HG03175 (cell line): ENCODE results near the gene SDR39U1.

Source experiments
- ATAC-seq: cut with Tn5 transposase; IDR thresholded peaks from one replicate; pipeline ENCODE4 v1.9.1; 2021; ENCODE audit warnings: mild to moderate bottlenecking, moderate library complexity; ENCODE audit not compliant: unreplicated experiment

Gene SDR39U1

DNA sequence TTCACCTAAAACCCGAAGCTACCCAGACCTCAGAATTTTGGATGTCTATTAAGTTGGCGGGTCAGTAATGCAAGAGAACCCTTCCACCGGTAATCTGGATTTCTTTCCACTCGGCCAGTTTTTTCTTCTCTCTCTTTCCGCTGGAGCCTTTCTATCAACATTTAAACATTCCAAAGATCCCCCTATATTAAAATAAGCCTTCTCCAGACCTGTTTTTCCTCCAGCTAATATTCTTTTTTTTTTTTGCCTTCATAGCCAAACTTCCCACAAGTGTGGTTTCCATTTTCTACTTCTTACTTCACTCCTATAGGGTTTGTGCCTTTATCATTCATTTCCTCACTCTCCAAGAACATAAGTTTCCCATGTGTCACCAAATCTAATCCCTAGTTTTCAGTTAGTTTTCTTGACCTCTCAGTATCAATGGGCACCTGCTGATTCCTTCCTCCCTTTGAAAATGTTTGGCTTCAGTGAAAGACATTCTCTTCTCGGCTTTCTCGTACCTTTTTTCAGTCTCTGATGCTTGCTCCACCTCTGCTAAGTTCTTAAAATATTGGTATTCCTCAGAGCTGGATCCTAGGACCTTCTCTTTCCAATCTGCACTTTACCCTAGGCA lies 583 bp upstream of the SDR39U1 start:
- no peak for ATAC-seq

DNA sequence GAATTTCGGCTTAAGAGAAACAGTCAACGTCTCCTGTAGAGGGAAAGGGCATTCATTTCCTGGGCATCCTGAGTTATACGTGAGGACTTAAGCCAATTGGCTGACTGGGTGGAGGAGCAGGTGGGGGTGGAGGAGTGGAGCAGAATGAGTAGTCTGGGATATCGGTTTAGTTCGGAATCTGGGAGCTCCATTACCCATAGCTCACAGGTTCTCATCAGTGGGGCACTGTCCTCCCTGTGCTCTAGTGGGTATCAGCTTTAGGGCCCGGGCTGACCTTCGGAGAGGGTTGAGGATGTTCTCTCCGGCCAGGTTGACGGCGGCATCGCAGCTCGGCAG lies 704 bp downstream of the SDR39U1 start:
- no peak for ATAC-seq

DNA sequence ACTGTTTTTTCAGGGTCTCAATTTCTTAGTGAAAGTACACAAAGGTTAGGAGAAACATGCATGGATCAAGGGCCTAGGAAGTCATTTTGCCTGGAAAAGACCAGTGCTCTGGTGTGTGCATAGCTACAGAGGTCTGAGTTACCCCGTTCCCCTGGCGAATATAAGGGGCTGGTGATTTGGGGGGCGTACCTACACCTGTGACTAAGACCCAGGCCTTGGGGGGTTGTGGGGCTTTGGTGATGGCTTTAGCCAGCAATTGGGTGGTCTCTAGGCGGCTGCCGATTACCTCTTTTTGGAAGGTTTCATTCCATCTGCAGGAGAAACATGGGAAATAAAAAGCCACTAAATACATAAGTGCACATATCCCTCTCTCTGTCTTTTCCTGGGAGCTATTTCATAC lies 1.1 kb downstream of the SDR39U1 start:
- no peak for ATAC-seq

GRCh38 chr14:24440606-24441399 lies 1.8 kb downstream of the SDR39U1 start:
- no peak for ATAC-seq

- ATAC-seq: no peak
Observed at GRCh38 chr14:24439830-24440605, 2.6 kb downstream of the SDR39U1 start.

GRCh38 chr14:24439257-24439656 lies 3.3 kb downstream of the SDR39U1 start:
- no peak for ATAC-seq

- ATAC-seq: no peak
Observed at GRCh38 chr14:24438223-24439097, 4.1 kb downstream of the SDR39U1 start.

DNA sequence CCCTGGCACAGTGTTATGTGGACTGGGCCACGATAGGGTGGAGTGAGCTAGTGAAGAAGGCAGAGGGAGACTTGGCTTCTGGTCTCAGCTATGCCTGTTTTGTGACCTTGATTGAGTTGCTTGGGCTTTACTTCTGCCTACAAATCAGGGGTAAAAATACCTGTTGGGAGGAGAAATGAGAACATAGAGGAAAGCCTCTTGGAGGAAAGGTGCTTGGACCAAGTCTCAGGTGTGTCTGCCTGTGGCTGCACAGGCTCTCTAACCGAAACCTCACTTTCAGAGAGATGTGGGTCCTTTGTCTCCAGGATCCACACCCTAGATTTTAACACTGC lies 4.9 kb downstream of the SDR39U1 start:
- no peak for ATAC-seq

DNA sequence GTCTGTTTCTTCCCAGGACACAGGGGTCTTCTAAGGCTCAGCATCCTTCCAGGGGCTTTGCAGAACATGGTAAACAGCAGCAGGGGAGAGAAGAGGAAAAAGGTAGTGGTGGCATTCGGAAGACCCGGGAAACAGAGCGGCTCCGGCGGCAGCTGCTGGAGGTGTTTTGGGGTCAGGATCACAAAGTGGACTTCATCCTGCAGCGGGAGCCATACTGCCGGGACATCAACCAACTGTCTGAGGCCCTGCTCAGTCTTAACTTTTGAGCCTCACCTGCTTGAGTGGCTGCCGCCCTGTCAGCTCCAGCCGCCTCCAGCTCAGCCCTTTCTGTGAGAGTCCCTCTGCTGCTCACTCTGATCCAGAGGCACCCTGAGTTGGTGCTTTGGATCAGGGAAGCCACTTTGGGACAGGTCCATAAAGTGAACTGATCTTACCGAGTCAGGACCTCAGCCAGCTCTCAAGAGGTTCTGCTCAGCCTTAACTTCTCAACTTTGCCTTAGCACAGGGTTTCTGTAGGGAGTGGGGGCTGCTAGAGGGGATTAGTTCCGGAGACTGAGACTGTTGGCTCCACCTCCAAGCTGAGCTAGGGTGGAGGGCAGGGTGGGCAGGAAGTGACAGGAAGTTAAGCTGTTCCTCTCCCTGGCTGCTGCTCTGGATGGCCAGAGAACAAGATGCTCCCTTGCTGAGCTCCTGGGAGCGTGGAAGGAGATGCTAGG lies 5.4 kb downstream of the SDR39U1 start:
- ATAC-seq: no peak

DNA sequence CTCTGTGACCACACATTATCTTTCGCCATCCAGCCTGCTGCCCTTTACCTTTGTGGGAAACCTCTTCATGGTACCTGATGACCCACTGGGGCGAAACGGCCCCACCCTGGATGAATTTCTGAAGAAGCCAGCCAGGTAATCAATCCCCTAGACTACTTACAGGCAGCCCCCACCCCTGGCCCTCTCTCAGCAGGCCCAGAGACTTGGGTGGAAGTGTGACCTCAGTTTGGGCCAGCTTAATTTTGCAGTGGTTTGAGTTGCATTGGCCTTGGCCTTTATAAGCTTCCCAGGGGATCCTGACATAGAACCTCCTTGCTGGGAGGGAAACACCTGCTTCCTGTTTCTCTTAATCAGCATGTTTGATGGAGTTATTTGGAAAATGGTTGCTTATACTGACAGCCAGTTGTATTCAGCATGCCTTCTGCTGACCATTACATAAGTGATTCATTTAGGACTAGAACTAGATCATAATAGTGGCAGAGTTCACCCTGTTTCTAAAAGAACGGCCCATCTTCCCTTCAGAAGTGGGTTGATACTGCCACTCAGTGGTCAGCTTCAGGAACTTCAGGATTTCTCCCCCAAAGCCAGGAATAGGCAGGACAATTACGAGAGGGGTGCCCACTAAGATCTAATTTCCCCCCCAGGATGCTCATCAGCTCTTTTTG lies 6.1 kb downstream of the SDR39U1 start:
- peak; percentile 54 for ATAC-seq

GRCh38 chr14:24435998-24436354 lies 6.6 kb downstream of the SDR39U1 start:
- no peak for ATAC-seq

DNA sequence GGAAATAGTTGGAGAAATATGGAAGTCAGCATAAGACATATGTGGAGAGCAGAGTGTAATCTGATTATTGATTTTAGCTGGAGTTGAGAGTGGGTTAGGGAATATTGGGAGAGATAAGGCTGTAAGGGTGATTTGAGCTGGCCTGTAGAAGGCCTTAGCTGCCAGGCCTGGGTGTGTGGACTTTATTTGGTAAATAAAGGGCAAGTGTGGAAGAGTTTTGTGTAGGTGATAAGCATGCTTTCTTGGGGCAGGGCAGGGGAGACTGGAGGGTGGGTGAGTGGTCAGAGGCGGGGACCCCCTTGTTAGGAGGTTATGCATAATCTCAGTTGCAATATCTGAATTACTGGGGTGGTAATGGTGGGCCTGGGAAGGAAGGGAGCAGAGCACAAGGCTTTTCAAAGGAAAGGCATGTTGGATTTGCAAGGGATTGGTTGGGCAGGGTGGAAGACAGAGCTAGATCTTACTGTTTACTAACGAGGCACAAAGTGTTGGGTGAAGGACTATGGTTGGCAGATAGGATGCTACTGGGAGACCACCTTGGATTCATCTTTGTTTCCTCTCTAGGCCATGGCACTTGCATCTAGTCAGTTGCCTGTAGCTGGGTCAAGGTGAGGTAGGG lies 7.3 kb downstream of the SDR39U1 start:
- ATAC-seq: no peak

DNA sequence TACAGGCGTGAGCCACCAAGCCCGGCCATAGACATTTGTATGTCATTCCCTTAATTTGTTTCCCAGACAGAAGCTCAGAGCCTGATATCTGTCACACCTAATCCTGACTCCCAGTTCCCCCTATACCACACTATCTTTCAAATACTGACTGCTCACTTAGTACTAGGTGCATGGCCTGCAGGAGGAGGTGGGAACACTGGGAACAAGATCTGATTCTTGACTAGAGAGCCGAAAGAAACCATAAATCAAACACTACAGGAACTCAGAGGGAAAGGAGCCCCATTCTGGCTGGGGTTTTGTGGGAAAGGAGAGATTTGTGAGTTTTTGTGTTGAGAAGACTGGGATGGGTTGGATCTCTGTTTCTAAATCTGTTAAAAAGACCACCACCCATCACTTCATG lies 7.9 kb downstream of the SDR39U1 start:
- ATAC-seq: no peak

GRCh38 chr14:24434036-24434435 lies 8.5 kb downstream of the SDR39U1 start:
- ATAC-seq: no peak

GRCh38 chr14:24432259-24433131 lies 10.1 kb downstream of the SDR39U1 start:
- no peak for ATAC-seq

DNA sequence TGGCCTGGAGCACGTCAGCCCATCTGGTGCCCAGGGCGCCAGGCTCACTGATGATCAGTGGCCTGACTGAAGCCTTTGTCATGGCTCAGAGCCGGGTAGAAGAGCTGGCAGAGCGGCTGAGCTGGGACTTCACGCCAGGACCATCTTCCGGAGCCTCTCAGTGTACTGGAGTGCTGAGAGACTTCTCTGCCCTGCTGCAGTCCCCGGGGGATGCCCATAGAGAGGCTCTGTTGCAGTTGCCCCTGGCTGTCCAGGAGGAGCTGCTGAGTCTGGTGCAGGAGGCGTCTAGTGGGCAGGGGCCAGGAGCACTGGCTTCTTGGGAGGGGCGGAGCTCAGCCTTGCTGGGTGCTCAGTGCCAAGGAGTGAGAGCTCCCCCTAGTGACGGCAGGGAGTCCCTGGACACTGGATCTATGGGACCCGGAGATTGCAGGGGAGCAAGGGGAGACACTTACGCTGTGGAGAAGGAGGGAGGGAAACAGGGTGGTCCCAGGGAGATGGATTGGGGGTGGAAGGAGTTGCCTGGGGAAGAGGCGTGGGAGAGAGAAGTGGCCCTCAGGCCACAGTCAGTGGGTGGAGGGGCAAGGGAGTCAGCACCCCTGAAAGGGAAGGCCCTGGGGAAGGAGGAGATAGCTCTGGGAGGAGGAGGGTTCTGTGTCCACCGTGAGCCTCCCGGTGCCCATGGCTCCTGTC lies 10.9 kb downstream of the SDR39U1 start:
- peak; percentile 66 for ATAC-seq

DNA sequence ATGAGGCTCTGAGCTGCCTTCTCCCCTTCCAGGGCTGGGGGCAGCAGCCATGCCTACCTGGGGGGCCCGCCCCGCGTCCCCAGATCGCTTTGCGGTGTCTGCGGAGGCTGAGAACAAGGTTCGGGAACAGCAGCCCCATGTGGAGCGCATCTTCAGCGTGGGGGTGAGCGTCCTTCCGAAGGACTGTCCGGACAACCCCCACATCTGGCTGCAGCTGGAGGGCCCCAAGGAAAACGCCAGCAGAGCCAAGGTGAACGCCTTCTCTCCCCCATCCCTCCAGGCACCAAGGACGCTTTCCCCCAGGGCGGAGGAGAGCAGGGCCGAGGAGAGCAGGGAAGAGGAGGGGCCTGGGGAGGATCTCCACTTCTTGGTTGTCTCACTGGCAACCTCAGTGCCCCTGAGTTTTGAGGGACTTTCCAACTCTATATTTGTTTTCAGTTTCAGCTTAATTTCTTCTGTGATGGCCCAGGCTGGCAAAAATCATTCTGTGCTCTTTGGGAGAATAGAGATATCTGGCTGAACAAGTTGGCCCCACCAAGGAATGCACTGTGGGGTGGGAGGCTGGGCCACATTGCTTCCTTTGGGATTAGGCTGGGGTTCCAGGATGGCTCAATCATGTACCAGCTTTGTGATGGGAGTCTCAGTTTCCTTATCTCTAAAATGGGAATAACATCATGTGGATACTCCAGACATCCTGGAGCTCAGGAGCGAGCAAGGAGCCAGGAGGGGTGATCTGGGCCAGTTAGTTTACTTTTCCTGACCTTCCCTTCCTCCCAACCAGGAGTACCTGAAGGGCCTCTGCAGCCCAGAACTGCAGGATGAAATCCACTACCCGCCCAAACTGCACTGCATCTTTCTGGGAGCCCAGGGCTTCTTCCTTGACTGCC lies 11.7 kb downstream of the SDR39U1 start:
- ATAC-seq: no peak
